ENCODE data around the gene DRAP1.
A peak's percentile ranks its signal among the peaks of the same experiment; 100 is the strongest.

DRAP1 gene

DNA sequence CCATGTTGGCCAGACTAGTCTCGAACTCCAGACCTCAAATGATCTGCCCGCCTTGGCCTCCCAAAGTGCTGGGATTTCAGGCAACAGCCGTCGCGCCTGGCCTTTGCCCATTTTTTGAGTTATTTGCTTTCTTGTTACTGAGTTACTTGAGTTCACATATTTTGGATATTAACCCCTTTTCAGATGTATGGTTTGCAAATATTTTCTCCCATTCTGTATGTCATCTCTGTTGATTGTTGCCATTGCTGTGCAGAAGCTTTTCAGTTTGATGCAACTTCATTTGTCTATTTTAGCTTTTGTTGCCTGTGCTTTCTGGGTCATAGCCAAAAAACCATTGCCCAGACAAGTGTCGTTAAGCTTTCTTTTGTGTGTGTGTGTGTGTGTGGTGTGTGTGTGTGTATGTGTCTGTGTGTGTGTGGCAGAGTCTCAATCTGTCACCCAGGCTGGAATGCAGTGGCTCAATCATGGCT is 32.9 kb downstream of the DRAP1 start:
- no peak for TF ChIP-seq SUZ12 (IDR thresholded peaks at IDR 0.05; ENCODE audit: extremely low read depth, insufficient read depth, insufficient read length)
- TF ChIP-seq YY1 (IDR thresholded peaks at IDR 0.05; ENCODE audit: insufficient read depth, insufficient read length) = no peak
- no peak for TF ChIP-seq ZNF274 (IDR thresholded peaks at IDR 0.05; ENCODE audit: low read depth, low read length)
- no peak for DNase-seq (ENCODE audit: low read depth, low spot score)
- no peak overlapping the region for H3K4me3 ChIP-seq (ENCODE audit: insufficient read length, low read depth)
- no peak overlapping the region for H3K9ac ChIP-seq (ENCODE audit: insufficient read length, low read depth)
- no peaks in the 10 kb centered on the region for H3K36me3 ChIP-seq (ENCODE audit: insufficient read depth, insufficient read length, low read length)
- peaks cover 12% of the 10 kb centered on the region for H3K4me1 ChIP-seq (ENCODE audit: insufficient read depth, insufficient read length)
- H3K27me3 ChIP-seq (ENCODE audit: insufficient read depth, insufficient read length) = no peaks in the 10 kb centered on the region
- H3K9me3 ChIP-seq (ENCODE audit: insufficient read depth, low read length) = no peaks in the 10 kb centered on the region

DNA sequence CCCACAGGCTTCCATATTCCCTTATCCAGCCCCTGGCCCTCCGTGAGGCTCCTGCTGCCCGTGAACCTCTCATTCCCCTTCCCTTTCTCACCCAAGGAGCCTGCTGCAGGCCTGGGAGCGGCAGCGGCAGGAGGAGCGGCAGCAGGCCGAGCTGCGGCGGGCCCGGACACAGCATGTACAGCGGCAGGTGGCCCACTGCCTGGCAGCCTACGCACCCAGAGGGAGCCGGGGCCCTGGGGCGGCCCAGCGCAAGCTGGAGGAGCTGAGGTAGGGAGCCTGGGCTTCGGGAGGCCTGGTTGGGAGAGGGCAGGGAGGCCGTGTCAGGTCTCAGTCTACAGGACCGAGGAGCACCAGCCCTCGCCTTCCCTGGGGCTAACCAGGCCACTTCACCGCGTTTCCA is 34.2 kb downstream of the DRAP1 start:
- H3K27me3 ChIP-seq (ENCODE audit: insufficient read depth, insufficient read length) = no peaks in the 10 kb centered on the region
- TF ChIP-seq SUZ12 (IDR thresholded peaks at IDR 0.05; ENCODE audit: extremely low read depth, insufficient read depth, insufficient read length) (no peak), YY1 (IDR thresholded peaks at IDR 0.05; ENCODE audit: insufficient read depth, insufficient read length) (no peak), ZNF274 (IDR thresholded peaks at IDR 0.05; ENCODE audit: low read depth, low read length) (no peak)
- H3K9ac ChIP-seq (ENCODE audit: insufficient read length, low read depth) = peak overlapping the region; percentile 16
- no peaks in the 10 kb centered on the region for H3K9me3 ChIP-seq (ENCODE audit: insufficient read depth, low read length)
- no peaks in the 10 kb centered on the region for H3K36me3 ChIP-seq (ENCODE audit: insufficient read depth, insufficient read length, low read length)
- H3K4me1 ChIP-seq (ENCODE audit: insufficient read depth, insufficient read length) = peaks cover 5% of the 10 kb centered on the region
- H3K4me3 ChIP-seq (ENCODE audit: insufficient read length, low read depth) = no peak overlapping the region
- DNase-seq (ENCODE audit: low read depth, low spot score) = no peak

DNA sequence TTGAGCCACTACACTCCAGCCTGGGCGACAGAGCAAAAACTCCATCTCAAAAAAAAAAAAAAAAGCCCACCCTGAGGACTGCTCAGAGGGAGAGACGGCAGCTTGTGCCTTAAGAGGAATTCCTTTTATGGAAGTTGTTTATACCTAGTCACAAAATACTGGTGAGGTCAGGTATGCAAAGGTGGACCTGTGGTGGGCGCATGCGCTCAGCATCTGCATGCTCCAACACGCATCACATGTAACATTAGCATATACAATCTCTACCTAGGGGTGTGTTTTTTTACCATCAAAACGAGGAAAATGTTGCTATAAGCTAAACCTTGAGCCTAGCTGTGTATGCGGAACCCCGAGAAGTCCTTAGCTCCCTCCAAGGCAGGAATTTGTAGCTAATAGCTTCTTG is 35.5 kb downstream of the DRAP1 start:
- no peak overlapping the region for H3K4me3 ChIP-seq (ENCODE audit: insufficient read length, low read depth)

DNA sequence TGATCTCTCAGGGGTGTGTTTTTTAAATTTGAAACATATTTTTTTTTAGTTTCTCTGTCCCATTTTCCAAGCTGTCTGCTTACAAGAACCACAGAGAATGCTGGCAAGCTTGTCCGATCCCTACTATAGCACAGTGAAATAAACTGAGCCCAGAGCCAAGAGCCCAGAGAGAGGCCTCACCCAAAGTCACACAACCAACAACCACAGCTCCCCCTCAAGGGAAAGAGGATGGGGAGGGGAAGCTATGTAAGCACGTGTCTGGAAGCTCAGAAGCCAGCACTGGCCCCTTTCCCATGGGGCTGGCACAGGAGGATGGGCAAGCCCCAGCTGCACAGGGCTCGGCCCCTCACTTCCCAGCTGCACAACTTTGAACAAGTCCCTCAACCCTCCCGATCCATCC is 39.1 kb downstream of the DRAP1 start:
- no peaks in the 10 kb centered on the region for H3K36me3 ChIP-seq (ENCODE audit: insufficient read depth, insufficient read length, low read length)
- DNase-seq (ENCODE audit: low read depth, low spot score) = no peak
- H3K4me3 ChIP-seq (ENCODE audit: insufficient read length, low read depth) = no peak overlapping the region
- peak overlapping the region; percentile 58 for H3K9ac ChIP-seq (ENCODE audit: insufficient read length, low read depth)
- TF ChIP-seq SUZ12 (IDR thresholded peaks at IDR 0.05; ENCODE audit: extremely low read depth, insufficient read depth, insufficient read length) = no peak
- no peak for TF ChIP-seq ZNF274 (IDR thresholded peaks at IDR 0.05; ENCODE audit: low read depth, low read length)
- no peak for TF ChIP-seq YY1 (IDR thresholded peaks at IDR 0.05; ENCODE audit: insufficient read depth, insufficient read length)
- peaks cover 10% of the 10 kb centered on the region for H3K4me1 ChIP-seq (ENCODE audit: insufficient read depth, insufficient read length)
- no peaks in the 10 kb centered on the region for H3K27me3 ChIP-seq (ENCODE audit: insufficient read depth, insufficient read length)
- no peaks in the 10 kb centered on the region for H3K9me3 ChIP-seq (ENCODE audit: insufficient read depth, low read length)

More for the DNA sequence above, 35.5 kb downstream of the DRAP1 start:
- DNase-seq (ENCODE audit: low read depth, low spot score) = no peak
- TF ChIP-seq ZNF274 (IDR thresholded peaks at IDR 0.05; ENCODE audit: low read depth, low read length) (no peak), YY1 (IDR thresholded peaks at IDR 0.05; ENCODE audit: insufficient read depth, insufficient read length) (no peak), SUZ12 (IDR thresholded peaks at IDR 0.05; ENCODE audit: extremely low read depth, insufficient read depth, insufficient read length) (no peak)
- Histone ChIP-seq H3K9ac (ENCODE audit: insufficient read length, low read depth) (no peak overlapping the region), H3K9me3 (ENCODE audit: insufficient read depth, low read length) (no peaks in the 10 kb centered on the region), H3K27me3 (ENCODE audit: insufficient read depth, insufficient read length) (no peaks in the 10 kb centered on the region), H3K36me3 (ENCODE audit: insufficient read depth, insufficient read length, low read length) (no peaks in the 10 kb centered on the region), H3K4me1 (ENCODE audit: insufficient read depth, insufficient read length) (peaks cover 11% of the 10 kb centered on the region)

DNA sequence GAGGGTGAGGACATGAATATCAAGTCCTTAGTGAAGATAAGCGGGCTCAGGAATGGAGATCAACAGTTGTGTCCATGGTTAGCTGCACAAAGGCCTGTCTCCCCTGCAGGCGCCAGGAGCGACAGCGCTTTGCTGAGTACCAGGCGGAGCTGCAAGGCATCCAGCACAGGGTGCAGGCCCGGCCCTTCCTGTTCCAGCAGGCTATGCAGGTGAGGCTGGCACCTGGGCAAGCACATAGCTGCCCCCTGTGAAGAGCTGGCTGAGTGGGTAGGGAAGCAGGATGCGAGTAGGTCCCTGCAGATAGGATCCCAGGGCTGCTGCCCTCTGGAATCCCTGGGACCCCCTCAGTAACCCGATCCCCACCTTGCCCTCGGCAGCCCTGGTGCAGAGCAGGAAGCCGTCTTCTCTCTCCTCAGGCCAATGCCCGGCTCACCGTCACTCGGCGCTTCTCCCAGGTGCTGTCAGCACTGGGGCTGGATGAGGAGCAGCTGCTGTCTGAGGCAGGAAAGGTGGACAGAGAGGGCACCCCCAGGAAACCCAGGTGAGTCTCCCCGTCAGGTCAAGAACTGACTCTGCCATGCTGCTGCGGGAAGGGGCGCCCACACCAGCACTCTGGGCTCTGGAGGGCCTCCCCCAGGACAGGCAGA is 39.7 kb downstream of the DRAP1 start:
- no peaks in the 10 kb centered on the region for H3K27me3 ChIP-seq (ENCODE audit: insufficient read depth, insufficient read length)
- H3K36me3 ChIP-seq (ENCODE audit: insufficient read depth, insufficient read length, low read length) = peaks cover 3% of the 10 kb centered on the region
- no peak for DNase-seq (ENCODE audit: low read depth, low spot score)
- H3K4me3 ChIP-seq (ENCODE audit: insufficient read length, low read depth) = no peak overlapping the region
- H3K4me1 ChIP-seq (ENCODE audit: insufficient read depth, insufficient read length) = peaks cover 6% of the 10 kb centered on the region
- TF ChIP-seq YY1 (IDR thresholded peaks at IDR 0.05; ENCODE audit: insufficient read depth, insufficient read length) = no peak
- no peak for TF ChIP-seq SUZ12 (IDR thresholded peaks at IDR 0.05; ENCODE audit: extremely low read depth, insufficient read depth, insufficient read length)
- no peak for TF ChIP-seq ZNF274 (IDR thresholded peaks at IDR 0.05; ENCODE audit: low read depth, low read length)
- no peaks in the 10 kb centered on the region for H3K9me3 ChIP-seq (ENCODE audit: insufficient read depth, low read length)
- peak overlapping the region; percentile 58 for H3K9ac ChIP-seq (ENCODE audit: insufficient read length, low read depth)

DNA sequence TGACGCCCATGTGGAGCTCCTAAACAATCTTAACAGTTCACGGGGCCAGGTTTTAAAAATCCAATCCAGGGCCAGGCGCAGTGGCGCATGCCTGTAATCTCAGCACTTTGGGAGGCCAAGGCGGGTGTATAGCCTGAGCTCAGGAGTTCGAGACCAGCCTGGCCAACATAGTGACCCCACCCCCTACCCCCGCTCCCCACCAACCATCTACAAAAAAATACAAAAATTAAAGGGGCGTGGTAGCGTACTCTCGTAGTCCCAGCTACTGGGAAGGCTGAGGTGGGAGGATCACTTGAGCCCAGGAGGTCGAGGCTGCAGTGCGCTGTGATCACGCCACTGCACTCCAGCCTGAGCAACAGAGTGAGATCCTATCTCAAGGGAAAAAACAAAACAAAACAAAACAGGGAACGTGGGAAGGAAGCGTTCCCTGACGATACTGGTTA is 41.6 kb downstream of the DRAP1 start:
- peaks cover 22% of the 10 kb centered on the region for H3K36me3 ChIP-seq (ENCODE audit: insufficient read depth, insufficient read length, low read length)
- peak overlapping the region; percentile 95 for H3K4me3 ChIP-seq (ENCODE audit: insufficient read length, low read depth)
- H3K9ac ChIP-seq (ENCODE audit: insufficient read length, low read depth) = peak overlapping the region; percentile 99
- no peaks in the 10 kb centered on the region for H3K9me3 ChIP-seq (ENCODE audit: insufficient read depth, low read length)
- no peak for DNase-seq (ENCODE audit: low read depth, low spot score)
- no peak for TF ChIP-seq SUZ12 (IDR thresholded peaks at IDR 0.05; ENCODE audit: extremely low read depth, insufficient read depth, insufficient read length)
- no peak for TF ChIP-seq YY1 (IDR thresholded peaks at IDR 0.05; ENCODE audit: insufficient read depth, insufficient read length)
- TF ChIP-seq ZNF274 (IDR thresholded peaks at IDR 0.05; ENCODE audit: low read depth, low read length) = no peak
- H3K27me3 ChIP-seq (ENCODE audit: insufficient read depth, insufficient read length) = no peaks in the 10 kb centered on the region
- peaks cover 13% of the 10 kb centered on the region for H3K4me1 ChIP-seq (ENCODE audit: insufficient read depth, insufficient read length)

DNA sequence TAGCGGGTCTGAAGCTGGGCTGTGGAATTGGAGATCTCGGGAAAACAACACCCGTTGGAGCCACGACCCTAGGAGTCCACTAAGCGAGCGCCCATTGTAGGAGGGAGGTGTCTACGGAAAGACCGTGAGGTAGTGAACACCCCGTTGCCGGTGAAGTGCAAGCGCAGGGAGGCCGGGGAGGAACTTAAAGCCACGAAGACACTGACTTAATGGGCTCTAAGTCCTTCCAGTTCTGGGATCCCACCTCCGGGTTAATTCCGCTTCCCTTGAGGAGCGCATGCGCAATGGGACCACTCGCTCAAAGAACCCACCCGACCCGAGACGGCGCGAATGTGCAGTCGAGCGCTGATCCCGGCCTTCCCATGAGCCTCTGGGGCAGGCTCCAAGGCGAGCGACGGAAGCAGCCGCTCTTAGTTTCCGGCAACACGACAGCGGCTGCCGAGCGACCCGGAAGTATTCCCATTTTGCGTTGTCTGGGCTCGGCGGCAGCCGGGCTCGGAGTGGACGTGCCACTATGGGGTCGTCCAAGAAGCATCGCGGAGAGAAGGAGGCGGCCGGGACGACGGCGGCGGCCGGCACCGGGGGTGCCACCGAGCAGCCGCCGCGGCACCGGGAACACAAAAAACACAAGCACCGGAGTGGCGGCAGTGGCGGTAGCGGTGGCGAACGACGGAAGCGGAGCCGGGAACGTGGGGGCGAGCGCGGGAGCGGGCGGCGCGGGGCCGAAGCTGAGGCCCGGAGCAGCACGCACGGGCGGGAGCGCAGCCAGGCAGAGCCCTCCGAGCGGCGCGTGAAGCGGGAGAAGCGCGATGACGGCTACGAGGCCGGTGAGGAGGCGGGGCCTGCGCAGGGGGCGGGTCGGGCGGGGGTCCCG is 42.3 kb downstream of the DRAP1 start, which contains the start of gene SART1:
TSS of gene SART1 (plus strand) at position 468 of the 874 bp plus-strand sequence. CDS start at position 515, 47 bp downstream.
- H3K9me3 ChIP-seq (ENCODE audit: insufficient read depth, low read length) = no peaks in the 10 kb centered on the region
- peak within 1 kb of the TSS; percentile 99 for H3K9ac ChIP-seq (ENCODE audit: insufficient read length, low read depth)
- peaks cover 29% of the 10 kb centered on the region for H3K36me3 ChIP-seq (ENCODE audit: insufficient read depth, insufficient read length, low read length)
- no peaks in the 10 kb centered on the region for H3K27me3 ChIP-seq (ENCODE audit: insufficient read depth, insufficient read length)
- TF ChIP-seq YY1 (IDR thresholded peaks at IDR 0.05; ENCODE audit: insufficient read depth, insufficient read length) = no peak
- TF ChIP-seq SUZ12 (IDR thresholded peaks at IDR 0.05; ENCODE audit: extremely low read depth, insufficient read depth, insufficient read length) = no peak
- no peak for TF ChIP-seq ZNF274 (IDR thresholded peaks at IDR 0.05; ENCODE audit: low read depth, low read length)
- H3K4me1 ChIP-seq (ENCODE audit: insufficient read depth, insufficient read length) = peaks cover 14% of the 10 kb centered on the region
- peak within 1 kb of the TSS; percentile 95 for H3K4me3 ChIP-seq (ENCODE audit: insufficient read length, low read depth)
- DNase-seq (ENCODE audit: low read depth, low spot score) = peak; percentile 98
